ENCODE results near the gene TTC32.

TTC32 gene

DNA sequence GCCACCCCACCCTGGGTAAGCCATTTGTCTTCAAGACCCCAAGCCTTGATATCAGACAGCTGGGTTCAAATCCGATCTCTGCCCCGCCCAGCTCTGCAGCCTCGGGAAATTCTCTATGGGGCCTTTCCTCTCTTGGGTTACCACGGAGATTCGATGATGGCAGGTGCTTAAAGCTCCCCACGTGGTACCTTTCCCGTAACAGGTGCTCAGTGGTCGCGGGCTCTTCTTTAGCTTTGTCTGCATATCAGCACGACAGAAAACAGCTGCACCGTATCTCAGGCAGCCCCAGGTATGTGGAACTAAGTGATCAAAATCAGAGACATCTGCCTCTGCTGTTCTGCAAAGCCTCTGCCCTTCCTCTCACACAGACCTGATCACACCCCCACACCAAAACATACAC lies 37.4 kb downstream of the TTC32 start:
- H3K9ac ChIP-seq (ENCODE audit: low read length) = no peak overlapping the region
- no peak overlapping the region for H3K27ac ChIP-seq (ENCODE audit: low read depth, low read length, poor library complexity, severe bottlenecking)
- no peaks in the 10 kb centered on the region for H3K9me3 ChIP-seq (ENCODE audit: low read length)
- H2AFZ ChIP-seq (ENCODE audit: low read length) = no peak overlapping the region
- no peaks in the 10 kb centered on the region for H3F3A ChIP-seq (ENCODE audit: insufficient read depth, low read length)
- H3K4me3 ChIP-seq (ENCODE audit: low read depth, low read length, poor library complexity, severe bottlenecking) = no peak overlapping the region
- peaks cover 12% of the 10 kb centered on the region for H3K4me1 ChIP-seq (ENCODE audit: insufficient read depth, low read length, severe bottlenecking)
- no peaks in the 10 kb centered on the region for H3K79me2 ChIP-seq (ENCODE audit: insufficient read depth, low read length)
- no peak overlapping the region for H3K4me2 ChIP-seq (ENCODE audit: low read length)
- H3K9me2 ChIP-seq (ENCODE audit: low read depth, low read length) = no peaks in the 10 kb centered on the region
- H3K36me3 ChIP-seq (ENCODE audit: insufficient read depth, low read length) = no peaks in the 10 kb centered on the region
- TF ChIP-seq EZH2 (IDR thresholded peaks at IDR 0.05; ENCODE audit: borderline replicate concordance, low read length) = no peak
- TF ChIP-seq, protein P1, sequence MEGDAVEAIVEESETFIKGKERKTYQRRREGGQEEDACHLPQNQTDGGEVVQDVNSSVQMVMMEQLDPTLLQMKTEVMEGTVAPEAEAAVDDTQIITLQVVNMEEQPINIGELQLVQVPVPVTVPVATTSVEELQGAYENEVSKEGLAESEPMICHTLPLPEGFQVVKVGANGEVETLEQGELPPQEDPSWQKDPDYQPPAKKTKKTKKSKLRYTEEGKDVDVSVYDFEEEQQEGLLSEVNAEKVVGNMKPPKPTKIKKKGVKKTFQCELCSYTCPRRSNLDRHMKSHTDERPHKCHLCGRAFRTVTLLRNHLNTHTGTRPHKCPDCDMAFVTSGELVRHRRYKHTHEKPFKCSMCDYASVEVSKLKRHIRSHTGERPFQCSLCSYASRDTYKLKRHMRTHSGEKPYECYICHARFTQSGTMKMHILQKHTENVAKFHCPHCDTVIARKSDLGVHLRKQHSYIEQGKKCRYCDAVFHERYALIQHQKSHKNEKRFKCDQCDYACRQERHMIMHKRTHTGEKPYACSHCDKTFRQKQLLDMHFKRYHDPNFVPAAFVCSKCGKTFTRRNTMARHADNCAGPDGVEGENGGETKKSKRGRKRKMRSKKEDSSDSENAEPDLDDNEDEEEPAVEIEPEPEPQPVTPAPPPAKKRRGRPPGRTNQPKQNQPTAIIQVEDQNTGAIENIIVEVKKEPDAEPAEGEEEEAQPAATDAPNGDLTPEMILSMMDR (IDR thresholded peaks at IDR 0.05; ENCODE audit: low read length) = no peak
- H3K27me3 ChIP-seq (ENCODE audit: insufficient read depth, low read length) = no peaks in the 10 kb centered on the region
- no peaks in the 10 kb centered on the region for H4K20me1 ChIP-seq (ENCODE audit: insufficient read depth, low read length)

DNA sequence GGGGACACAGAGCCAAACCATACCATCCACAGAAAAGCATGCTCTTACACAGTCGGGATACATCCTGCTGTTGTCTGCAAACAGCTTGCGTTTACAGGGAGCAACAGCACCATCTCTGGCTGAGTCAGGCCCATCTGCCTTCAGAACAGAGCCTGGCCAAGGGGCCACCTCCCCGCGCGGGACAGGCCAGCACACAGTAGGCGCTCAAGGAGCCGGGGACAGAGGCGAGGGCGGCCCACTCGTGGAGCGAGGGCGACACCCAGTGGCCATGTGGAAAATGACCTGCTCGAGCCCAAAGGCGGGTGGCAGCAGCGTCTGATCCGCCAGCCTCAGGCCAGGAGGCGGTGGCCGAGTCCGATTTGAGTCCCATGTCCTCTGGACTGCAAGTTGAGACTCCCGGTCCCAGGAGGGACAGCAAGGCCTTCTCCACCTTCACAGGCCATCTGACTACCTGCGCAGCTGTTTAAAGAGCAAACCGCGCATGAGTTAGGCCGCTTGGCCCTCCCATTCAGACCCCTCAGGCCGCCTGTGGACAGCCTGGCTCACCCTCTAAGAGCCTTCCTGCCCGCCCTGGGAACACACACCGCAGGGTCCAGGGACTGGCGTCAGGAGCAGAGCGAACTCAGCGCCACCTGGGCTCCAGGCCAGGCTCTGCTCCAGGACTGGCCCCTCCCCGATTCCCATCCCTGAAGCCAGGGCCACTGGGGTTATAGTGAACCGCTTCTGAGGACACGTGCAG lies 38.3 kb downstream of the TTC32 start:
- Histone ChIP-seq H3K4me1 (ENCODE audit: insufficient read depth, low read length, severe bottlenecking) (peaks cover 3% of the 10 kb centered on the region), H3K36me3 (ENCODE audit: insufficient read depth, low read length) (no peaks in the 10 kb centered on the region), H3K27ac (ENCODE audit: low read depth, low read length, poor library complexity, severe bottlenecking) (no peak overlapping the region), H3K9me2 (ENCODE audit: low read depth, low read length) (no peaks in the 10 kb centered on the region), H3K27me3 (ENCODE audit: insufficient read depth, low read length) (no peaks in the 10 kb centered on the region), H3K79me2 (ENCODE audit: insufficient read depth, low read length) (no peaks in the 10 kb centered on the region), H4K20me1 (ENCODE audit: insufficient read depth, low read length) (no peaks in the 10 kb centered on the region), H3K4me3 (ENCODE audit: low read depth, low read length, poor library complexity, severe bottlenecking) (no peak overlapping the region), H3K9ac (ENCODE audit: low read length) (no peak overlapping the region), H3K4me2 (ENCODE audit: low read length) (no peak overlapping the region; the same call in 1 of the 2 replicates), H3F3A (ENCODE audit: insufficient read depth, low read length) (no peaks in the 10 kb centered on the region), H2AFZ (ENCODE audit: low read length) (no peak overlapping the region), H3K9me3 (ENCODE audit: low read length) (no peaks in the 10 kb centered on the region)
- TF ChIP-seq, protein P1 (IDR thresholded peaks at IDR 0.05; ENCODE audit: low read length) = peak; percentile 93
- no peak for TF ChIP-seq EZH2 (IDR thresholded peaks at IDR 0.05; ENCODE audit: borderline replicate concordance, low read length)

- no peak overlapping the region for H3K27ac ChIP-seq (ENCODE audit: low read depth, low read length, poor library complexity, severe bottlenecking)
These were observed 40.0 kb downstream of the TTC32 start for GRCh38 chr2:19861813-19862212.

More at GRCh38 chr2:19861813-19862212, 40.0 kb downstream of the TTC32 start:
- H2AFZ ChIP-seq (ENCODE audit: low read length) = no peak overlapping the region
- H3K9ac ChIP-seq (ENCODE audit: low read length) = no peak overlapping the region
- H3K4me3 ChIP-seq (ENCODE audit: low read depth, low read length, poor library complexity, severe bottlenecking) = no peak overlapping the region
- H3K4me2 ChIP-seq (ENCODE audit: low read length) = no peak overlapping the region
- no peaks in the 10 kb centered on the region for H3K27me3 ChIP-seq (ENCODE audit: insufficient read depth, low read length)
- H3K9me2 ChIP-seq (ENCODE audit: low read depth, low read length) = no peaks in the 10 kb centered on the region
- H3K36me3 ChIP-seq (ENCODE audit: insufficient read depth, low read length) = no peaks in the 10 kb centered on the region
- H3K4me1 ChIP-seq (ENCODE audit: insufficient read depth, low read length, severe bottlenecking) = no peaks in the 10 kb centered on the region
- no peaks in the 10 kb centered on the region for H3K79me2 ChIP-seq (ENCODE audit: insufficient read depth, low read length)
- no peaks in the 10 kb centered on the region for H4K20me1 ChIP-seq (ENCODE audit: insufficient read depth, low read length)
- H3F3A ChIP-seq (ENCODE audit: insufficient read depth, low read length) = no peaks in the 10 kb centered on the region
- no peaks in the 10 kb centered on the region for H3K9me3 ChIP-seq (ENCODE audit: low read length)
- TF ChIP-seq EZH2 (IDR thresholded peaks at IDR 0.05; ENCODE audit: borderline replicate concordance, low read length) = no peak
- TF ChIP-seq, protein P1 (IDR thresholded peaks at IDR 0.05; ENCODE audit: low read length) = no peak

Measured in OCI-LY1 (cell line).